ENCODE results near the gene RAVER2. TPM values are rescaled to one million over a fixed set of nuclear protein-coding genes. Genes with fewer than 3 reads are reported as not detected.

The RAVER2 gene
- total and polyA plus RNA-seq, 2 donors (not counting 3 experiments of a cell fraction or from before 2014, with no cell fraction given): 6.0 to 13.9 TPM

- TF ChIP-seq, protein P1, sequence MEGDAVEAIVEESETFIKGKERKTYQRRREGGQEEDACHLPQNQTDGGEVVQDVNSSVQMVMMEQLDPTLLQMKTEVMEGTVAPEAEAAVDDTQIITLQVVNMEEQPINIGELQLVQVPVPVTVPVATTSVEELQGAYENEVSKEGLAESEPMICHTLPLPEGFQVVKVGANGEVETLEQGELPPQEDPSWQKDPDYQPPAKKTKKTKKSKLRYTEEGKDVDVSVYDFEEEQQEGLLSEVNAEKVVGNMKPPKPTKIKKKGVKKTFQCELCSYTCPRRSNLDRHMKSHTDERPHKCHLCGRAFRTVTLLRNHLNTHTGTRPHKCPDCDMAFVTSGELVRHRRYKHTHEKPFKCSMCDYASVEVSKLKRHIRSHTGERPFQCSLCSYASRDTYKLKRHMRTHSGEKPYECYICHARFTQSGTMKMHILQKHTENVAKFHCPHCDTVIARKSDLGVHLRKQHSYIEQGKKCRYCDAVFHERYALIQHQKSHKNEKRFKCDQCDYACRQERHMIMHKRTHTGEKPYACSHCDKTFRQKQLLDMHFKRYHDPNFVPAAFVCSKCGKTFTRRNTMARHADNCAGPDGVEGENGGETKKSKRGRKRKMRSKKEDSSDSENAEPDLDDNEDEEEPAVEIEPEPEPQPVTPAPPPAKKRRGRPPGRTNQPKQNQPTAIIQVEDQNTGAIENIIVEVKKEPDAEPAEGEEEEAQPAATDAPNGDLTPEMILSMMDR (IDR thresholded peaks at IDR 0.05; ENCODE audit: extremely low read depth in 1 of 2, insufficient read depth in 1 of 2, low read depth in 1 of 2, low read length in 2 of 2): no peak
- TF ChIP-seq MYC (IDR thresholded peaks at IDR 0.05; ENCODE audit: low read depth, low read length) (no peak), POLR2A (IDR thresholded peaks at IDR 0.05; ENCODE audit: low read depth, low read length) (no peak), EZH2 (IDR thresholded peaks at IDR 0.05; ENCODE audit: borderline replicate concordance, low read depth, low read length, severe bottlenecking) (no peak), GATA2 (IDR thresholded peaks at IDR 0.05; ENCODE audit: insufficient read depth, insufficient read length, low read depth, low read length) (no peak), MAX (IDR thresholded peaks at IDR 0.05; ENCODE audit: insufficient read depth, insufficient read length) (no peak)
- ChIA-PET CTCF (no interaction called here), POLR2A (no interaction called here)
- DNase-seq (ENCODE audit: low read depth, low spot score): no peak
- Histone ChIP-seq H2AFZ (ENCODE audit: low read depth, low read length) (no peak overlapping the region), H3K4me2 (ENCODE audit: insufficient read depth, low read length) (no peak overlapping the region), H3K27ac (ENCODE audit: insufficient read depth, low read depth, low read length) (no peak overlapping the region), H3K27me3 (ENCODE audit: control insufficient read depth in 2 of 2, insufficient read depth in 2 of 2, low read length in 2 of 2) (no peaks in the 10 kb centered on the region), H3K9me3 (replicated peaks; ENCODE audit: control insufficient read depth, insufficient read depth, low read length) (no peaks in the 10 kb centered on the region), H3K36me3 (ENCODE audit: control insufficient read depth in 2 of 2, extremely low read depth in 1 of 2, insufficient read depth in 2 of 2, low read length in 2 of 2) (no peaks in the 10 kb centered on the region), H3K9ac (replicated peaks; ENCODE audit: extremely low read depth, insufficient read depth, low read length) (no peak overlapping the region), H4K20me1 (replicated peaks; ENCODE audit: control insufficient read depth, extremely low read depth, insufficient read depth, low read length) (no peaks in the 10 kb centered on the region), H3K79me2 (ENCODE audit: control insufficient read depth, insufficient read depth, low read length) (no peaks in the 10 kb centered on the region), H3K4me3 (replicated peaks in 1 of 3; ENCODE audit: insufficient read depth in 1 of 3, low read depth in 1 of 3, low read length in 3 of 3) (no peak overlapping the region), H3K9me1 (replicated peaks; ENCODE audit: control insufficient read depth, extremely low read depth, insufficient read depth, low read length) (no peaks in the 10 kb centered on the region), H3K4me1 (ENCODE audit: control insufficient read depth, extremely low read depth, insufficient read depth, low read length) (no peaks in the 10 kb centered on the region)
- no TSS peak for BruUV-seq (replicated peaks)
- FAIRE-seq: no peak
- intact Hi-C loops (cut with micrococcal nuclease): no loop called here
- dilution Hi-C loops (cut with MboI; ENCODE audit: extremely low pct_ligation_motif_present, low sequenced_read_pairs): no loop called here
Observed at GRCh38 chr1:64769482-64769881, 24.6 kb downstream of the RAVER2 start.

DNA sequence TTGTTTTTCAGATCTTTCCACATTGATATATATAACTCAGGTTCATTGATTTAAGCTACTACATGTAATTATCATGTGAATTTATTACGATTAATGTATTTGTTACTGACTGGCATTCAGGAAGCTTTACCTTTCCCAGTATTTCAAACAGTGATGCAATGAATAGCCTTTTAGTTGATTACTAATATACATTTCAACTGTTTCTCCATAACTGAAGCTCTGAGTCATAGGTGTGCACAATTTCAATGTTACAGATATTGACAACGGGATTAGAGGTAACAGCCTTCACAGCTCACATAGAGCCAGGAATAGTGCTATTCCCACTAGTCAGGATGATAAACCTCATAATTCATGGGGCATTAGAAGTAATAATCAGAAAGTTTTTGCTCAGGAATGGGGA lies 25.1 kb downstream of the RAVER2 start:
- CTCF ChIA-PET: no interaction called here
- no peak overlapping the region for H2AFZ ChIP-seq (ENCODE audit: low read depth, low read length)
- no peak overlapping the region for H3K4me2 ChIP-seq (ENCODE audit: insufficient read depth, low read length)
- no peaks in the 10 kb centered on the region for H3K4me1 ChIP-seq (ENCODE audit: control insufficient read depth, extremely low read depth, insufficient read depth, low read length)
- POLR2A ChIA-PET: no interaction called here
- BruUV-seq (replicated peaks): no TSS peak
- no peaks in the 10 kb centered on the region for H3K79me2 ChIP-seq (ENCODE audit: control insufficient read depth, insufficient read depth, low read length)
- H3K27ac ChIP-seq (ENCODE audit: insufficient read depth, low read depth, low read length): no peak overlapping the region
- DNase-seq (ENCODE audit: low read depth, low spot score): no peak
- H3K27me3 ChIP-seq (ENCODE audit: control insufficient read depth in 2 of 2, insufficient read depth in 2 of 2, low read length in 2 of 2): no peaks in the 10 kb centered on the region
- H3K9me3 ChIP-seq (replicated peaks; ENCODE audit: control insufficient read depth, insufficient read depth, low read length): no peaks in the 10 kb centered on the region
- dilution Hi-C loops (cut with MboI; ENCODE audit: extremely low pct_ligation_motif_present, low sequenced_read_pairs): no loop called here
- no peaks in the 10 kb centered on the region for H4K20me1 ChIP-seq (replicated peaks; ENCODE audit: control insufficient read depth, extremely low read depth, insufficient read depth, low read length)
- no peak overlapping the region for H3K4me3 ChIP-seq (replicated peaks in 1 of 3; ENCODE audit: insufficient read depth in 1 of 3, low read depth in 1 of 3, low read length in 3 of 3)
- no peak for TF ChIP-seq POLR2A (IDR thresholded peaks at IDR 0.05; ENCODE audit: low read depth, low read length)
- TF ChIP-seq GATA2 (IDR thresholded peaks at IDR 0.05; ENCODE audit: insufficient read depth, insufficient read length, low read depth, low read length): no peak
- TF ChIP-seq MAX (IDR thresholded peaks at IDR 0.05; ENCODE audit: insufficient read depth, insufficient read length): no peak
- TF ChIP-seq POLR2AphosphoS5 (IDR thresholded peaks at IDR 0.05; ENCODE audit: insufficient read depth, low read depth, low read length): no peak
- TF ChIP-seq MYC (IDR thresholded peaks at IDR 0.05; ENCODE audit: low read depth, low read length): no peak
- TF ChIP-seq FOS (IDR thresholded peaks at IDR 0.05; ENCODE audit: borderline replicate concordance, insufficient read depth, low read length): no peak
- TF ChIP-seq JUN (IDR thresholded peaks at IDR 0.05; ENCODE audit: borderline replicate concordance, insufficient read depth, insufficient read length, low read depth): no peak
- no peak for TF ChIP-seq EZH2 (IDR thresholded peaks at IDR 0.05; ENCODE audit: borderline replicate concordance, low read depth, low read length, severe bottlenecking)
- no peaks in the 10 kb centered on the region for H3K36me3 ChIP-seq (ENCODE audit: control insufficient read depth in 2 of 2, extremely low read depth in 1 of 2, insufficient read depth in 2 of 2, low read length in 2 of 2)
- H3K9me1 ChIP-seq (replicated peaks; ENCODE audit: control insufficient read depth, extremely low read depth, insufficient read depth, low read length): no peaks in the 10 kb centered on the region
- no peak for FAIRE-seq
- intact Hi-C loops (cut with micrococcal nuclease): no loop called here
- no peak overlapping the region for H3K9ac ChIP-seq (replicated peaks; ENCODE audit: extremely low read depth, insufficient read depth, low read length)
